Cardiac fibroblast (primary cell): Measurements from ENCODE around the gene ZBED2.
A peak's percentile ranks its signal among the peaks of the same experiment; 100 is the strongest.

ENCODE experiments used
- DNase-seq, 2 donors: peaks; one replicate each; pipeline versions ENCODE4 v3.0.0 to v3.0.0-alpha.2; 2010; ENCODE audit warnings: low read depth in 2 of 2
- H3K4me3 ChIP-seq, 2 donors: replicated peaks in 1 of 2; 1 replicate in 1 of 2; 2 replicates in 1 of 2; pipeline ENCODE4 v1.5.1; 2011; ENCODE audit warnings: low read depth in 2 of 2, low read length in 2 of 2, mild to moderate bottlenecking in 2 of 2, moderate library complexity in 1 of 2
- CTCF ChIP-seq: IDR thresholded peaks from one replicate; pipeline ENCODE4 v1.5.1; 2011; ENCODE audit warnings: low read depth, mild to moderate bottlenecking, low read length, inconsistent platforms

Gene ZBED2

DNA sequence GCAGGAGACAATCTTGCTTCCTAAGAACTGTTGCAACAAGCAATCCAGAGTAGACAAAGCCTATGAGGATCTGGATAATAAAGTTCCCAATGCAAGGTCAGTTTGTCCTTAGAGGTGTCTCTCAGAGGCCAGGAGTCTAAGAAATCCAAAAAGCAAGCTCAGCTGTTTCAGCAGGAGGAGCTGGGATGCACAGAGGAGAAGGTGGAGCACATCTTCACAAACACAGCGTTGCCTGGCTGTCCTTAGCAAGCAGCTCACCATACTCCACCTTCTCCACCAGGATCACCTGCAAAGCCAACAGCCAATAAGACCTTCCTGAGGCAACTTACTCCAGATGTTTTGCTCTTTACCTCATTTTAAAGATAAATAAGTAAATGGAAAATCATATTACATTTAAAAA, 365 bp downstream of the ZBED2 start:
- no peak for TF ChIP-seq CTCF
- no peak overlapping the region for H3K4me3 ChIP-seq
- DNase-seq, result no peak

GRCh38 chr3:111594205-111594604, 941 bp downstream of the ZBED2 start:
- DNase-seq, result peak; percentile 23 to 88
- no peak for TF ChIP-seq CTCF
- no peak overlapping the region for H3K4me3 ChIP-seq

DNA sequence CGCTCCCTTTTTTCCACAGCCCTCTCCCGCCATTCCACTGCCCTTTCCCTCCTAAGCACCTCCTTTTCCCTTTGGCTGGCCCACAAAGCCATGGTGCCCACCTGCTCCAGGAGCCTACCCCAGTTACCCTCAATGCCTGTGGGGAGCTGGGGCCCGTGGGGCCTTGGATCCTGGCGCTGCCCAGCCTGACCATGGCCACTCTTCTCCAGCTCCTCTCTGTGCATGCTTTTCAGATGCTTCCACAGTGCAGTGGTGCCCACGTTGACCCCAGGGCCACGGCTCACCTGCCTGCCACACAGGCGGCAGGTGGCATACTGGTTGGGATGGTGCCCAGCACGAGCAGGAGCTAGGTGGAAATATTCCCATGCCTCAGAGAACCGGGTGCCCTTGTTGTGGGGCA, 1.5 kb downstream of the ZBED2 start:
- H3K4me3 ChIP-seq, result no peak overlapping the region
- no peak for TF ChIP-seq CTCF
- DNase-seq, result no peak

GRCh38 chr3:111592936-111593335, 2.2 kb downstream of the ZBED2 start:
- TF ChIP-seq CTCF, result no peak
- DNase-seq, result no peak
- H3K4me3 ChIP-seq, result no peak overlapping the region

DNA sequence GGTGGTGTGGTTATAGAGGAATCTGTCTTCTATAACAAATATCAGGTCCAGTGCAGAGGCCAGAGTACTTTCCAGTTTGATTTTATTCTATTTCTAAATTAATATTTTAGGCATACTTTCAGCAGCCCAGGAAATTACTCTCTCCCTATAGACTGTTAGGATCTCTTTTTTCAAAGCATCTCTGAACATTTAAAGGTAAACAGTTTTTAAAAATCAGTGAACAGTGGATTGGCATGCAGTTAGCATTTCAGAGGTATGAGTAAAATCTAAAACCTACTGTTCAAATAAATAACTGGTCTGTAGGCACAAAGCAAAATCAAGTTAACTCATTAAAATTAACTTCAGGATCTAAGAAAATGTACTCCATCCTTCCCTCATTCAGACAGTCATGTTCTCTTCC, 3.0 kb downstream of the ZBED2 start:
- DNase-seq, result no peak
- no peak overlapping the region for H3K4me3 ChIP-seq
- no peak for TF ChIP-seq CTCF

GRCh38 chr3:111591555-111591954, 3.6 kb downstream of the ZBED2 start:
- DNase-seq, result no peak
- no peak for TF ChIP-seq CTCF
- H3K4me3 ChIP-seq, result no peak overlapping the region

DNA sequence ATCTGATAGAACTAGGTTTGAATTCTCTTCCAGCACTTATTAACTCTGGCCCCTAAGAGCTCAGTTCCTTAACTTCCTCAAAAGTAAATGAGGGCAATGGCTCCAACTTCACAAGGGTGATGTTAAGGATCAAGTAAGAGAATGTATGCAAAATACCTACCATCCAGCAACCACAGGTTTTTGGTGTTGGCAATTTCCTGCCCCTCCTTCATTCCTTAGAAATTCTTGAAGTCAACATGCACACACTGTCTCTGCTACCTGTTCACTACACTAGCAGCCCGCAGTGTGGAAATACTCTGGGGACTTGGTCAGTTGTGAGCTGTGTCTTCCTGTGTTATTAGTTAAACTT, 5.0 kb downstream of the ZBED2 start:
- no peak for TF ChIP-seq CTCF
- H3K4me3 ChIP-seq, result no peak overlapping the region
- no peak for DNase-seq
